Mesothelial cell of epicardium (in vitro differentiated cells): ENCODE results near the gene KDM2A. TPM values are rescaled to one million over a fixed set of nuclear protein-coding genes. Genes with fewer than 3 reads are reported as not detected.
"Not testable (repeated sequence)": the region's sequence is repeated elsewhere in the genome, so short reads cannot be mapped to it uniquely, and the experiment has no call there.

Source experiments
- DNase-seq, 2 experiments: peaks; one replicate each; pipeline ENCODE4 v3.0.0; 2021; ENCODE audit warnings: low spot score in 2 of 2; ENCODE audit not compliant: unreplicated experiment in 2 of 2
- H3K27ac Mint-ChIP-seq: 2 replicates; pipeline ENCODE4 v1.8.0; 2021; ENCODE audit warnings: mixed read lengths
- H3K27me3 Mint-ChIP-seq: 2 replicates; pipeline ENCODE4 v1.8.0; 2021; ENCODE audit warnings: low read depth, mixed read lengths
- H3K36me3 Mint-ChIP-seq: 2 replicates; pipeline ENCODE4 v1.8.0; 2021; ENCODE audit warnings: mixed read lengths
- H3K4me1 Mint-ChIP-seq: 2 replicates; pipeline ENCODE4 v1.8.0; 2021; ENCODE audit warnings: mixed read lengths
- H3K4me3 Mint-ChIP-seq: 2 replicates; pipeline ENCODE4 v1.8.0; 2021; ENCODE audit warnings: mild to moderate bottlenecking, moderate library complexity, mixed read lengths
- H3K9me3 Mint-ChIP-seq: 2 replicates; pipeline ENCODE4 v1.8.0; 2021; ENCODE audit warnings: mixed read lengths
- total RNA-seq: library from RNA; stranded (reverse); gene quantifications from 3 replicates; pipeline ENCODE4 v1.2.1, GENCODE V29; 2021
- TF ChIP-seq, protein P1 (sequence below): fragments of 200-600 bp; sonication (generic); IDR thresholded peaks from one replicate; pipeline ENCODE4 v1.5.0; 2021; ENCODE audit warnings: antibody characterized with exemption; ENCODE audit not compliant: unreplicated experiment

KDM2A gene
- total RNA-seq, 1 donor from 2014 or later = 142 TPM

DNA sequence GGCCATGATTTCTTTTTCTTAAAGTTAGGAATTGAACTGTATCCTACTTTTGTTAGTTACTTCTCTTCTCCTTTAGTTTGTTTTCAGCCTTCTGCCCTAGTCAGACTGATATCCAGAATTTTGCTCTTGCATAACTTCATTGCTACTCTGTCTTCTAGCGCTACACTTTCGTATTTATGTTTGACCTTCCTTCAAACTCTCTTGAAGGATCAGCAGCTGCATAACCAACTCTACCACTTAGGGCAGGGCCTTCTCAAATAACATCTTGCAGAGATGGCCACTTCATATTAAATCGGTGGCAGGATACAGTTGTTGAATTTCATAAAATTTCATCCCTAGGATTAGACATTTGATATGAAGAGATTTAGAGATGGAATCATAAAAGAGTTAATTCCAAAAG is 43.9 kb downstream of the KDM2A start:
- Mint-ChIP-seq H3K9me3 (no peaks in the 10 kb centered on the region), H3K4me1 (peaks cover 21% of the 10 kb centered on the region), H3K4me3 (no peak overlapping the region), H3K36me3 (peaks cover 14% of the 10 kb centered on the region), H3K27me3 (no peaks in the 10 kb centered on the region), H3K27ac (no peak overlapping the region)
- DNase-seq = no peak
- TF ChIP-seq, protein P1, sequence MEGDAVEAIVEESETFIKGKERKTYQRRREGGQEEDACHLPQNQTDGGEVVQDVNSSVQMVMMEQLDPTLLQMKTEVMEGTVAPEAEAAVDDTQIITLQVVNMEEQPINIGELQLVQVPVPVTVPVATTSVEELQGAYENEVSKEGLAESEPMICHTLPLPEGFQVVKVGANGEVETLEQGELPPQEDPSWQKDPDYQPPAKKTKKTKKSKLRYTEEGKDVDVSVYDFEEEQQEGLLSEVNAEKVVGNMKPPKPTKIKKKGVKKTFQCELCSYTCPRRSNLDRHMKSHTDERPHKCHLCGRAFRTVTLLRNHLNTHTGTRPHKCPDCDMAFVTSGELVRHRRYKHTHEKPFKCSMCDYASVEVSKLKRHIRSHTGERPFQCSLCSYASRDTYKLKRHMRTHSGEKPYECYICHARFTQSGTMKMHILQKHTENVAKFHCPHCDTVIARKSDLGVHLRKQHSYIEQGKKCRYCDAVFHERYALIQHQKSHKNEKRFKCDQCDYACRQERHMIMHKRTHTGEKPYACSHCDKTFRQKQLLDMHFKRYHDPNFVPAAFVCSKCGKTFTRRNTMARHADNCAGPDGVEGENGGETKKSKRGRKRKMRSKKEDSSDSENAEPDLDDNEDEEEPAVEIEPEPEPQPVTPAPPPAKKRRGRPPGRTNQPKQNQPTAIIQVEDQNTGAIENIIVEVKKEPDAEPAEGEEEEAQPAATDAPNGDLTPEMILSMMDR = no peak

DNA sequence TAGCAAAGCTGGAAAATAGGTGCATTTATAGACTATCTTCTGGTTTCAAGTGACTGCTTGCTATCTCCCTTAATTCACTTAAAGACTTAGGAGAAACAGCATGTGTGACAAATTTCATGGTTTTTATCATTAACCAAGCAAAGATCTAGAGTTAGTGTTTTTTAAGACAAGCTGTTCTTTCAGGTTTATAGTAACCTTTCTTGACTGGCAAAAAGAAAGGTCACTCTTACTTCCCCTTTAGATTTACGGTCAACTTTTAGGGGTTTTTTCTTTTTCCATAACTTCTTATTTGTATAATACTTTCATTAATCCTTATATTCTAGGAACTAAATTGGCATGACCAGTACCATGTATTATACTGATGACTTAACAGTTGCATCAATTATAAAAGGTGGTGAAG is 46.6 kb downstream of the KDM2A start:
- H3K27me3 Mint-ChIP-seq = no peaks in the 10 kb centered on the region
- H3K36me3 Mint-ChIP-seq = peaks cover 13% of the 10 kb centered on the region
- no peak for DNase-seq
- H3K9me3 Mint-ChIP-seq = no peaks in the 10 kb centered on the region
- H3K4me1 Mint-ChIP-seq = peaks cover 22% of the 10 kb centered on the region
- no peak overlapping the region for H3K4me3 Mint-ChIP-seq
- TF ChIP-seq, protein P1 = no peak
- H3K27ac Mint-ChIP-seq = peak overlapping the region; percentile 53

DNA sequence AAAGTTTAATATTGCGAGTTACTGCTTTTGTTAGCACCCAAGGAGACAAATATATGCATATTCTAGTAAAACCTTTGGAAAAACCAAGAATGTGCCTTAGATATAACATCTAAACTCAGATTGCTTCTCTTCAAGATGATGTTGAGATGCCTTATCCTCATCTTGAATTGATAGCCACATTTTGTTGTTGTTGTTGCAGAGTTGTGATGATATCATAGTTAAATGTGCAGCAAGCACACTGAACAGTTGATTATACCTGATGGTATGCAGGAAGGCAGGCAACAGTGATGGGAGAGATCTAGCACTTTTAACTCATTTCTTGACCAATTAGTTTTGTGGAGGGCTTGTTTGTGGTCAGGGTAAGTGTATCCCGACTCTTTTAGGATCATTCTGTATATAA is 48.0 kb downstream of the KDM2A start:
- H3K9me3 Mint-ChIP-seq = no peaks in the 10 kb centered on the region
- H3K4me1 Mint-ChIP-seq = peaks cover 22% of the 10 kb centered on the region
- no peak for DNase-seq
- TF ChIP-seq, protein P1 = no peak
- H3K27me3 Mint-ChIP-seq = no peaks in the 10 kb centered on the region
- no peak overlapping the region for H3K4me3 Mint-ChIP-seq
- H3K36me3 Mint-ChIP-seq = peaks cover 18% of the 10 kb centered on the region
- H3K27ac Mint-ChIP-seq = peak overlapping the region; percentile 0

- Mint-ChIP-seq H3K4me3 (no peak overlapping the region), H3K27me3 (no peaks in the 10 kb centered on the region), H3K4me1 (peaks cover 22% of the 10 kb centered on the region), H3K36me3 (peaks cover 22% of the 10 kb centered on the region), H3K9me3 (no peaks in the 10 kb centered on the region), H3K27ac (peak overlapping the region; percentile 0)
- no peak for DNase-seq
- TF ChIP-seq, protein P1 = no peak
Measured at GRCh38 chr11:67167719-67168118, 48.7 kb downstream of the KDM2A start.

GRCh38 chr11:67168911-67169310 is 49.8 kb downstream of the KDM2A start:
- Mint-ChIP-seq H3K36me3 (peaks cover 16% of the 10 kb centered on the region), H3K4me1 (peaks cover 22% of the 10 kb centered on the region)
- H3K9me3 Mint-ChIP-seq, H3K27me3 Mint-ChIP-seq, H3K27ac Mint-ChIP-seq, DNase-seq, H3K4me3 Mint-ChIP-seq: not testable (repeated sequence)

DNA sequence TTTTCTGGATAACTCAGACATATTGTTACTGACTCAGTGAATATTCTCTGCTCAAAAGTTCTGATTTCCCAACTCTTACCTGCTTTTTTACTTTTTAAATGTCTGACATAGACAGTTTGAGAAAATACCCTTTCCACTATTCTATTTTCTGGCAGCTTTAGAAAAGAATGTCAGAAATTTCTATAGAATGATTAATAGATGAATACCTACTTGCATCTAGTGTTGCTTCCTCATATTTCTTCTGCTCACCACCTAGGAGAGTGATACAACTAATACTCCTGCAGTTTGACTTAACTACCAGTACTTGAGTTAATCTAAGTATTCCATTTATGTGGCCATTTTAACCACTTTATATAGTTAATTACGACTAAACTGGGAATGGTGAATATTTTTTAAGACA is 55.2 kb downstream of the KDM2A start:
- Mint-ChIP-seq H3K36me3 (peaks cover 13% of the 10 kb centered on the region), H3K9me3 (no peaks in the 10 kb centered on the region), H3K4me3 (no peak overlapping the region), H3K4me1 (peaks cover 4% of the 10 kb centered on the region), H3K27me3 (no peaks in the 10 kb centered on the region), H3K27ac (peak overlapping the region; percentile 73)
- TF ChIP-seq, protein P1 = no peak
- no peak for DNase-seq
